ENCODE measurements around the gene CRIP3. TPM values are rescaled to one million over a fixed set of nuclear protein-coding genes. Genes with fewer than 3 reads are reported as not detected.

Gene CRIP3
- total and polyA plus RNA-seq, 2 of the 8 experiments (the other 6 are each of a cell fraction or from before 2014, with no cell fraction given): 34.0 to 46.3 TPM

- TF ChIP-seq CHD7 (IDR thresholded peaks at IDR 0.05; ENCODE audit: insufficient replicate concordance, low read length) (no peak), PHF8 (conservative IDR thresholded peaks at IDR 0.05; ENCODE audit: low read depth, low read length) (no peak), CBX8 (IDR thresholded peaks at IDR 0.05; ENCODE audit: borderline replicate concordance, low read depth, low read length) (no peak), CREB1 (IDR thresholded peaks at IDR 0.05) (no peak), POU5F1 (IDR thresholded peaks at IDR 0.05; ENCODE audit: low read depth, low read length) (no peak), SUZ12 (IDR thresholded peaks at IDR 0.05; ENCODE audit: low read length) (no peak), ZNF274 (IDR thresholded peaks at IDR 0.05; ENCODE audit: borderline replicate concordance, extremely low read depth, low read length) (no peak)
These were observed 30.5 kb upstream of the CRIP3 start (continued) for GRCh38 chr6:43339168-43339567.
